A549 (cell line): Measurements from ENCODE around the gene ATN1.

Experiments used
- CTCF ChIP-seq: fragments of >200 bp; sonication (Bioruptor Twin); formaldehyde crosslinking; IDR thresholded peaks from 3 replicates; pipeline ENCODE4 v1.5.1; 2016
- PBX3 ChIP-seq: IDR thresholded peaks from 2 replicates; pipeline ENCODE4 v1.6.1; 2012
- RAD21 ChIP-seq, 2 experiments: fragments of >200 bp in 1 of 2; sonication (Bioruptor Twin) in 1 of 2; formaldehyde crosslinking in 1 of 2; IDR thresholded peaks in 1 of 2; conservative IDR thresholded peaks in 1 of 2; 2 replicates in 1 of 2; 3 replicates in 1 of 2; pipeline ENCODE4 v1.6.1; 2012 to 2018; ENCODE audit warnings: inconsistent platforms in 1 of 2

GRCh38 chr12:6928022-6928702, 403 bp downstream of the ATN1 start:
- no peak for TF ChIP-seq RAD21 (conservative IDR thresholded peaks at IDR 0.05 in 1 of 2, IDR thresholded peaks at IDR 0.05 in 1 of 2)
- TF ChIP-seq PBX3: no peak
- TF ChIP-seq CTCF: no peak
